ENCODE measurements around the gene RPL19. TPM values are rescaled to one million over a fixed set of nuclear protein-coding genes. Genes with fewer than 3 reads are reported as not detected.

Gene RPL19
- total RNA-seq, 2 donors from 2014 or later = 1,315 to 2,278 TPM

- Histone ChIP-seq H3K4me1 (ENCODE audit: control insufficient read depth in 1 of 2, low read depth in 2 of 2) (peaks cover 29 to 35% of the 10 kb centered on the region in 2 donors), H3K9me3 (no peaks in the 10 kb centered on the region), H3K4me3 (no peak overlapping the region), H3K27ac (no peak overlapping the region), H3K36me3 (peaks cover 36% of the 10 kb centered on the region), H3K27me3 (replicated peaks; ENCODE audit: insufficient read depth) (no peaks in the 10 kb centered on the region)
- DNase-seq (ENCODE audit: low spot score) (no peak), ATAC-seq (ENCODE audit: insufficient number of reproducible peaks, low FRiP score, low read depth) (no peak)
- no peak for TF ChIP-seq CTCF (IDR thresholded peaks at IDR 0.05)
Observed at GRCh38 chr17:39204245-39204644, 4.2 kb downstream of the RPL19 start.

- Histone ChIP-seq H3K27ac (no peak overlapping the region), H3K9me3 (no peaks in the 10 kb centered on the region), H3K27me3 (replicated peaks; ENCODE audit: insufficient read depth) (no peaks in the 10 kb centered on the region), H3K4me1 (ENCODE audit: control insufficient read depth in 1 of 2, low read depth in 2 of 2) (peaks cover 36 to 40% of the 10 kb centered on the region in 2 donors), H3K4me3 (no peak overlapping the region), H3K36me3 (peaks cover 36% of the 10 kb centered on the region)
- no peak for TF ChIP-seq CTCF (IDR thresholded peaks at IDR 0.05)
- ATAC-seq (ENCODE audit: insufficient number of reproducible peaks, low FRiP score, low read depth) (no peak), DNase-seq (ENCODE audit: low spot score) (no peak)
Observed at GRCh38 chr17:39205112-39205526, 5.0 kb downstream of the RPL19 start.

GRCh38 chr17:39208136-39208535 lies 8.1 kb downstream of the RPL19 start:
- DNase-seq (ENCODE audit: low spot score) = no peak
- ATAC-seq (ENCODE audit: insufficient number of reproducible peaks, low FRiP score, low read depth) = no peak
- no peaks in the 10 kb centered on the region for H3K9me3 ChIP-seq
- H3K36me3 ChIP-seq = peaks cover 21% of the 10 kb centered on the region
- H3K4me1 ChIP-seq (ENCODE audit: control insufficient read depth in 1 of 2, low read depth in 2 of 2) = peaks cover 34 to 48% of the 10 kb centered on the region in 2 donors
- H3K27ac ChIP-seq = peak overlapping the region; percentile 22 to 95
- TF ChIP-seq CTCF (IDR thresholded peaks at IDR 0.05) = no peak
- no peak overlapping the region for H3K4me3 ChIP-seq
- no peaks in the 10 kb centered on the region for H3K27me3 ChIP-seq (replicated peaks; ENCODE audit: insufficient read depth)

- no peaks in the 10 kb centered on the region for H3K27me3 ChIP-seq (replicated peaks; ENCODE audit: insufficient read depth)
- peaks cover 34 to 54% of the 10 kb centered on the region in 2 donors for H3K4me1 ChIP-seq (ENCODE audit: control insufficient read depth in 1 of 2, low read depth in 2 of 2)
- no peak for ATAC-seq (ENCODE audit: insufficient number of reproducible peaks, low FRiP score, low read depth)
- H3K36me3 ChIP-seq = peaks cover 13% of the 10 kb centered on the region
- H3K27ac ChIP-seq = peak overlapping the region; percentile 93 to 95
- TF ChIP-seq CTCF (IDR thresholded peaks at IDR 0.05) = no peak
- peak overlapping the region; percentile 77 for H3K4me3 ChIP-seq
- H3K9me3 ChIP-seq = no peaks in the 10 kb centered on the region
- no peak for DNase-seq (ENCODE audit: low spot score)
Observed at GRCh38 chr17:39208893-39209292, 8.8 kb downstream of the RPL19 start.

- peaks cover 7% of the 10 kb centered on the region for H3K36me3 ChIP-seq
- peak overlapping the region; percentile 77 for H3K4me3 ChIP-seq
- H3K9me3 ChIP-seq = no peaks in the 10 kb centered on the region
- no peaks in the 10 kb centered on the region for H3K27me3 ChIP-seq (replicated peaks; ENCODE audit: insufficient read depth)
- H3K27ac ChIP-seq = peak overlapping the region; percentile 93 to 95
- TF ChIP-seq CTCF (IDR thresholded peaks at IDR 0.05) = no peak
- DNase-seq (ENCODE audit: low spot score) (peak; percentile 80), ATAC-seq (ENCODE audit: insufficient number of reproducible peaks, low FRiP score, low read depth) (peak; percentile 62)
- peaks cover 34 to 59% of the 10 kb centered on the region in 2 donors for H3K4me1 ChIP-seq (ENCODE audit: control insufficient read depth in 1 of 2, low read depth in 2 of 2)
Observed at GRCh38 chr17:39209317-39210092, 9.4 kb downstream of the RPL19 start.

All from thoracic aorta (tissue), 2 donors.